Measurements from ENCODE around the gene C5AR2.
"Not testable (repeated sequence)": the region's sequence is repeated elsewhere in the genome, so short reads cannot be mapped to it uniquely, and the experiment has no call there.

Gene C5AR2

GRCh38 chr19:47363758-47364531, 32.0 kb downstream of the C5AR2 start:
- no peak for DNase-seq (ENCODE audit: low spot score)

GRCh38 chr19:47365455-47365854, 33.5 kb downstream of the C5AR2 start:
- not testable (repeated sequence) for DNase-seq (ENCODE audit: low spot score)

- DNase-seq (ENCODE audit: low spot score), result peak; percentile 79
Measured at GRCh38 chr19:47370045-47370611, 38.2 kb downstream of the C5AR2 start.

GRCh38 chr19:47371261-47371660, 39.3 kb downstream of the C5AR2 start:
- no peak for DNase-seq (ENCODE audit: low spot score)

GRCh38 chr19:47372603-47373002, 40.6 kb downstream of the C5AR2 start:
- DNase-seq (ENCODE audit: low spot score), result no peak

GRCh38 chr19:47373246-47374240, 41.6 kb downstream of the C5AR2 start:
- DNase-seq (ENCODE audit: low spot score), result no peak

- no peak for DNase-seq (ENCODE audit: low spot score)
Measured at GRCh38 chr19:47374876-47375693, 43.1 kb downstream of the C5AR2 start.

GRCh38 chr19:47375694-47376588, 44.0 kb downstream of the C5AR2 start:
- DNase-seq (ENCODE audit: low spot score), result no peak

GRCh38 chr19:47376589-47377144, 44.7 kb downstream of the C5AR2 start:
- DNase-seq (ENCODE audit: low spot score), result no peak

GRCh38 chr19:47377208-47377701, 45.3 kb downstream of the C5AR2 start:
- DNase-seq (ENCODE audit: low spot score), result no peak

GRCh38 chr19:47377801-47378200, 45.8 kb downstream of the C5AR2 start:
- no peak for DNase-seq (ENCODE audit: low spot score)

GRCh38 chr19:47378246-47378645, 46.3 kb downstream of the C5AR2 start:
- DNase-seq (ENCODE audit: low spot score), result no peak

GRCh38 chr19:47379381-47379938, 47.5 kb downstream of the C5AR2 start:
- DNase-seq (ENCODE audit: low spot score), result no peak

GRCh38 chr19:47380559-47380958, 48.6 kb downstream of the C5AR2 start:
- no peak for DNase-seq (ENCODE audit: low spot score)

GRCh38 chr19:47381121-47381520, 49.1 kb downstream of the C5AR2 start:
- no peak for DNase-seq (ENCODE audit: low spot score)

- no peak for DNase-seq (ENCODE audit: low spot score)
Measured at GRCh38 chr19:47381653-47382279, 49.8 kb downstream of the C5AR2 start.

- not testable (repeated sequence) for DNase-seq (ENCODE audit: low spot score)
Measured at GRCh38 chr19:47383890-47384289, 51.9 kb downstream of the C5AR2 start.

GRCh38 chr19:47384533-47384932, 52.6 kb downstream of the C5AR2 start:
- not testable (repeated sequence) for DNase-seq (ENCODE audit: low spot score)

GRCh38 chr19:47386582-47386981, 54.6 kb downstream of the C5AR2 start:
- not testable (repeated sequence) for DNase-seq (ENCODE audit: low spot score)
